ENCODE results near the gene FBXO45.
A peak's percentile ranks its signal among the peaks of the same experiment; 100 is the strongest.

FBXO45 gene

GRCh38 chr3:196609343-196609775 lies 40.9 kb downstream of the FBXO45 start:
- TF ChIP-seq CEBPB (IDR thresholded peaks at IDR 0.05) = no peak
- peak; percentile 51; the same call in 1 of the 2 replicates for TF ChIP-seq MAX (IDR thresholded peaks at IDR 0.05)
- TF ChIP-seq, protein P1, sequence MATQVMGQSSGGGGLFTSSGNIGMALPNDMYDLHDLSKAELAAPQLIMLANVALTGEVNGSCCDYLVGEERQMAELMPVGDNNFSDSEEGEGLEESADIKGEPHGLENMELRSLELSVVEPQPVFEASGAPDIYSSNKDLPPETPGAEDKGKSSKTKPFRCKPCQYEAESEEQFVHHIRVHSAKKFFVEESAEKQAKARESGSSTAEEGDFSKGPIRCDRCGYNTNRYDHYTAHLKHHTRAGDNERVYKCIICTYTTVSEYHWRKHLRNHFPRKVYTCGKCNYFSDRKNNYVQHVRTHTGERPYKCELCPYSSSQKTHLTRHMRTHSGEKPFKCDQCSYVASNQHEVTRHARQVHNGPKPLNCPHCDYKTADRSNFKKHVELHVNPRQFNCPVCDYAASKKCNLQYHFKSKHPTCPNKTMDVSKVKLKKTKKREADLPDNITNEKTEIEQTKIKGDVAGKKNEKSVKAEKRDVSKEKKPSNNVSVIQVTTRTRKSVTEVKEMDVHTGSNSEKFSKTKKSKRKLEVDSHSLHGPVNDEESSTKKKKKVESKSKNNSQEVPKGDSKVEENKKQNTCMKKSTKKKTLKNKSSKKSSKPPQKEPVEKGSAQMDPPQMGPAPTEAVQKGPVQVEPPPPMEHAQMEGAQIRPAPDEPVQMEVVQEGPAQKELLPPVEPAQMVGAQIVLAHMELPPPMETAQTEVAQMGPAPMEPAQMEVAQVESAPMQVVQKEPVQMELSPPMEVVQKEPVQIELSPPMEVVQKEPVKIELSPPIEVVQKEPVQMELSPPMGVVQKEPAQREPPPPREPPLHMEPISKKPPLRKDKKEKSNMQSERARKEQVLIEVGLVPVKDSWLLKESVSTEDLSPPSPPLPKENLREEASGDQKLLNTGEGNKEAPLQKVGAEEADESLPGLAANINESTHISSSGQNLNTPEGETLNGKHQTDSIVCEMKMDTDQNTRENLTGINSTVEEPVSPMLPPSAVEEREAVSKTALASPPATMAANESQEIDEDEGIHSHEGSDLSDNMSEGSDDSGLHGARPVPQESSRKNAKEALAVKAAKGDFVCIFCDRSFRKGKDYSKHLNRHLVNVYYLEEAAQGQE (IDR thresholded peaks at IDR 0.05; ENCODE audit: low read depth) = no peak
- peak; percentile 62; the same call in 1 of the 2 replicates for TF ChIP-seq NFIC (IDR thresholded peaks at IDR 0.05)
- TF ChIP-seq FOXM1 (IDR thresholded peaks at IDR 0.05; ENCODE audit: borderline replicate concordance, low read depth) = no peak
- TF ChIP-seq USF1 (IDR thresholded peaks at IDR 0.05) = no peak; the same call in 1 of the 2 replicates
- TF ChIP-seq YY1 (IDR thresholded peaks at IDR 0.05; ENCODE audit: low read depth) = no peak
- no peak for TF ChIP-seq EP300 (IDR thresholded peaks at IDR 0.05; ENCODE audit: borderline replicate concordance)
- peak; percentile 100 for TF ChIP-seq RAD21 (IDR thresholded peaks at IDR 0.05; ENCODE audit: low read depth)
- TF ChIP-seq TAF1 (IDR thresholded peaks at IDR 0.05; ENCODE audit: low read depth) = no peak
- TF ChIP-seq EGR1 (IDR thresholded peaks at IDR 0.05) = no peak

GRCh38 chr3:196609805-196610515 lies 41.5 kb downstream of the FBXO45 start:
- no peak for TF ChIP-seq EP300 (IDR thresholded peaks at IDR 0.05; ENCODE audit: borderline replicate concordance)
- 0 out of 2 replicates have a peak, but pooled peaks have one; percentile 4 for TF ChIP-seq MAX (IDR thresholded peaks at IDR 0.05)

DNA sequence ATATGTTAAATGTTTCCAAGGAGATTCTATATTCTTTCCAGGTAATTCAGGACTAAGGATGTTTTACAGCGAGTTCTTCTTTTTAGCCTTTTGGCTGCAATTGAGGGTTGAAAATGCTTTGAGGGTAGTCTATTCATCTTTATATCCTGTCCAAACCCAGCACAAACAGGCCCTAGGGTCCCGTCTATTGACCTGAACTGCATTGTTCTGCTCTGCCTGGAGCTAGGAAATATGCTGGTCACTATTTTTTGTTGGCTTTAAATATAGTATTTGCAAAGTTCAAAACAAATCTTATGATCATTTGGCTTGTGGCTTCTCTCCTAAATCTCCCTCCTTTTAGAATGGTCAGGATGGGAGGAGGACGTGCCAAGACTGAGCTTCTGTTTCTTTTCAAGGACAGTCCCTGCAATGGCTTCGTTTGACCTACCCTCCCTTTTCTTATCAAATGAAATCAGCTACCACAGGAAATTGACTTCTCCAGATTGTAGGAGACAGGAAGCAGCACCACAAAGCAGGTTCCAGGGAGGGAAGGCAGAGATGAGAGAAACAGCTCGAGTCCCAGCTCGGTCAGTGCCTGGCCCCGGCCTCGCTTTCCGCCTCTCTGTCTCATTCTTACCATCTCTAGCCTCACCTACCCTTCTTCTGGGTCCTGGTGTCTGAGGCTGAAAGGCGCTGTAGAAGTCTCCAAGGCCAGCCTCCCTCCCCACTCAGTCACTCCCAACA lies 43.5 kb downstream of the FBXO45 start:
- no peak for TF ChIP-seq EGR1 (IDR thresholded peaks at IDR 0.05)
- TF ChIP-seq FOXM1 (IDR thresholded peaks at IDR 0.05; ENCODE audit: borderline replicate concordance, low read depth) = no peak
- TF ChIP-seq, protein P1 (IDR thresholded peaks at IDR 0.05; ENCODE audit: low read depth) = no peak
- TF ChIP-seq CREB1 (IDR thresholded peaks at IDR 0.05; ENCODE audit: low read depth) = no peak
- TF ChIP-seq TEAD4 (IDR thresholded peaks at IDR 0.05) = no peak
- TF ChIP-seq NFIC (IDR thresholded peaks at IDR 0.05) = no peak
- TF ChIP-seq MAX (IDR thresholded peaks at IDR 0.05) = no peak
- TF ChIP-seq EP300 (IDR thresholded peaks at IDR 0.05; ENCODE audit: borderline replicate concordance) = no peak
- TF ChIP-seq ZBTB7A (IDR thresholded peaks at IDR 0.05; ENCODE audit: low read depth) = no peak
- no peak for TF ChIP-seq USF1 (IDR thresholded peaks at IDR 0.05)
- no peak for TF ChIP-seq YY1 (IDR thresholded peaks at IDR 0.05; ENCODE audit: low read depth)
- no peak for TF ChIP-seq RAD21 (IDR thresholded peaks at IDR 0.05; ENCODE audit: low read depth)
- TF ChIP-seq CEBPB (IDR thresholded peaks at IDR 0.05) = no peak
- no peak for TF ChIP-seq TAF1 (IDR thresholded peaks at IDR 0.05; ENCODE audit: low read depth)
- TF ChIP-seq TCF12 (IDR thresholded peaks at IDR 0.05; ENCODE audit: low read depth) = no peak

DNA sequence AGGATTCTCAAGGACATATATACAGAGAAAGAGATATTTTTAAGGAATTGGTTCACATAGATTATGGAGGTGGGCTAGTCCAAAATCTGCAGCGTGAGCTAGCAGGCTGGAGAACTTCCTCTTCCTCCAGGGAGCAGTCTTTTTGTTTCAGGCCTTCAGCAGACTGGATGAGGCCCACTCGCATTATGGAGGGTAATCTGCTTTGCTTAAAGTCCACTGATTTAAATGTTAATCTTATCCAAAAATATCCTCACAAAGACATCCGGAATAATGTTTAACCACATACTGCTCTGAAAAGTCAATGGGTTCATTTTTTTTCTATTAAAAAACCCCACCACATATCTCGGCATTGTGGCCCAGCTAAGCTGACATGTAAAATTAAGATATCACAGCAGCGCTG lies 48.8 kb downstream of the FBXO45 start:
- TF ChIP-seq NFIC (IDR thresholded peaks at IDR 0.05) (no peak), ZBTB7A (IDR thresholded peaks at IDR 0.05; ENCODE audit: low read depth) (no peak), YY1 (IDR thresholded peaks at IDR 0.05; ENCODE audit: low read depth) (no peak), TCF12 (IDR thresholded peaks at IDR 0.05; ENCODE audit: low read depth) (no peak), EGR1 (IDR thresholded peaks at IDR 0.05) (no peak), MAX (IDR thresholded peaks at IDR 0.05) (no peak), TEAD4 (IDR thresholded peaks at IDR 0.05) (no peak), CEBPB (IDR thresholded peaks at IDR 0.05) (no peak), FOXM1 (IDR thresholded peaks at IDR 0.05; ENCODE audit: borderline replicate concordance, low read depth) (no peak), CREB1 (IDR thresholded peaks at IDR 0.05; ENCODE audit: low read depth) (no peak), USF1 (IDR thresholded peaks at IDR 0.05) (no peak)
- TF ChIP-seq, protein P1 (IDR thresholded peaks at IDR 0.05; ENCODE audit: low read depth) = no peak
